Omental fat pad (tissue), 4 donors: ENCODE measurements around the gene TBL1X. TPM values are rescaled to one million over a fixed set of nuclear protein-coding genes. Genes with fewer than 3 reads are reported as not detected.

ENCODE experiments used
- ATAC-seq: fragments of 150-250 bp; one replicate; pipeline ENCODE4 v1.9.1; 2016; ENCODE audit warnings: mild to moderate bottlenecking, moderate library complexity; ENCODE audit not compliant: low FRiP score
- DNase-seq: peaks from one replicate; pipeline ENCODE4 v3.0.0-alpha.2; 2019; ENCODE audit warnings: low spot score
- CTCF ChIP-seq, 3 donors: fragments of 450-650 bp; IDR thresholded peaks; one replicate each; pipeline ENCODE4 v1.5.1; 2016 to 2017; ENCODE audit warnings: antibody characterized with exemption in 3 of 3, mild to moderate bottlenecking in 3 of 3, moderate library complexity in 2 of 3
- total RNA-seq, 4 donors: library from RNA; depleted of rRNA; stranded (reverse); fragments of >200 nt; gene quantifications; one replicate each; pipeline ENCODE4 v1.1.0, GENCODE V29; 2016

TBL1X gene
- total RNA-seq, 4 donors from 2014 or later: 13.1 to 22.7 (median 16.2) TPM

DNA sequence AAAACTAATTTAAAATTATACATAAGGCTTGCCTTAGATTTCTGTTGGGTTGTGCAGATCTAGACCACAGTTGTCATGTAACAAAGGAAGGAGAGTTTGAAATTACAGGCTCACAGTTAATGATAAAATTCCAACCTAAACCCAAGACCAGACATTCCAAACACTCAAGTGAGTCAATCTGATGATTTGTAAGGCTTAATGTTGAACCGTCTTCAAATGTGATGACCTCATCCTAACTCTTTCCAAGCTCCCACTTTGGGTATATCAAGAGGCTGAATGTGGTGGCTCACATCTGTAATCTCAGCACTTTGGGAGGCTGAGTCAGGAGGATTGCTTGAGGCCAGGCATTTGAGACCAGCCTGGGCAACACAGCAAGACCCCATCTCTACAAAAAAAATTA is 149.2 kb downstream of the TBL1X start:
- ATAC-seq (no peak), DNase-seq (no peak)
- TF ChIP-seq CTCF (IDR thresholded peaks at IDR 0.05): no peak

DNA sequence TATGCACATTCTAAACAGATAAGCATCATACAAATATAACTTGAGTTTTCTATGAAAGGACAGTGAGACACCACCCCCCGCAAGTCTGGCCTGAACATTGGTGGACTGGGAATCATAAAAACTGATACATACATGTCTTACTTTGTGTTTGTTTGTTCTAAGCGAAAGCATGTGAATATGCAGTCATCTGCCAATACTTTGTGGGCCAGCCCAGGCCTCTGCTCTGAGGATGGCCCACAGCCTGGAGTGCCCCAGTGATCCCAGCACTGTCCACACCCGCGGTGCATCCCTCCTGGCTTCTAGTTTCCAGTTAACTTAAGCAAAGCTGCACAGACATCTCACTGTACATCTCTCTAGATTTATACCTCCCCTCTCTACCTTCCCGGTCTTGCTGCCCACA is 154.3 kb downstream of the TBL1X start:
- DNase-seq: no peak
- no peak for ATAC-seq
- TF ChIP-seq CTCF (IDR thresholded peaks at IDR 0.05): no peak

DNA sequence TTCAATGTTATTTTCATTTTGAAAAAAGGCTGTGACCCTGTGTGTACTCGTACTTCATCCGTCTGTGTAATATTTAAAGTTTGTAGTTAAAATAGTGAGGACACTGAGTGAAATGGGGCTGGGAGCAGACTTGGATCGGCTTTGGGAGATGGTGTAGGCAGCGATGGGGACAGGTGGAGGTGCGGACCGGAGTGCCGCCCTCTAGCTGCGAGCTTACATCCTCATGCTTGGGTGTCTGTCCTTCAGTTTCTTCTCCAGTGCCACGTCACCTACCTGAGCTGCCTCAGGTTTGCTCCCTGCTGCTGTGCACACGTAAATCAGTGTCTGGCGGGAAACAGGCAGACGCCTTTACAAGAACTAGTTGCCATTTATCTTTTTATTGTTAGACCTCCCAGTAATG is 154.7 kb downstream of the TBL1X start:
- DNase-seq: no peak
- TF ChIP-seq CTCF (IDR thresholded peaks at IDR 0.05): no peak

DNA sequence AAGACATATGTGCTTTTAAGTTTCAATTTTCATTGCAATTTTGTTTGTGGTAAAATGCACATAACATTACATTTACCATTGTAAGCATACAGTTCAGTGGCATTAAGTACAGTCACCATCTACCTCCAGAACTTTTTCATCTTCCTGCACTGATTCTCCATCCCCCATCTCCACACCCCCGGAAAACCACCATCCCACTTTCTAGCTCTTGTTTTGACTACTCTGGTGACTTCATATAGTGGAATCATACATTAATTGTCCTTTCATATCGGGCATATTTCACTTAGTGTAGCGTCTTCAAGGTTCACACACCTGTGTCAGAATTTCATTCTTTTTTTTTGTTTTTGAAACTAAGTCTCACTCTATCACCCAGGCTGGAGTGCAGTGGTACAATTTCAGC is 157.3 kb downstream of the TBL1X start:
- ATAC-seq: no peak
- TF ChIP-seq CTCF (IDR thresholded peaks at IDR 0.05): no peak
- no peak for DNase-seq

More for the DNA sequence above, 154.7 kb downstream of the TBL1X start:
- no peak for ATAC-seq

- no peak for ATAC-seq
- no peak for TF ChIP-seq CTCF (IDR thresholded peaks at IDR 0.05)
- no peak for DNase-seq
These were observed 161.5 kb downstream of the TBL1X start for GRCh38 chrX:9626379-9626778.

DNA sequence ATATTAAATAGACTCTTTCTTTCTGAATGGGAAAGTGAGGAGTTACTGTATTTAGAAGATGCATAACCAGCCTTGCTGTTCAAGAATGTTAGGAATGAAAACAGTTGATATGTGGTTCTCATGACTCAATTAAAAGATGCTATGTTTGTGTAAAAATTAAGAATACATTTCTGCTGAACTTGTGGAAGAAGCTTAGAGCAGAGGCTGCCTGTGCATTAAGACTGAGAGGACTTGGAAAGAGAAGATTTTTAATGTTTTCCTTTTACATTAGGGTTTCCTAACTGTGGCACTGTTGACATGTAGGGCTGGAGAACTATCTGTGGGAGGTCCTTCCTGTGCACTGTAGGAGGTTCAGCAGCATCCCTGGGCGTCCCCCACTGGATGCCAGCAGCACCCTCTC is 163.1 kb downstream of the TBL1X start:
- DNase-seq: no peak
- ATAC-seq: no peak
- TF ChIP-seq CTCF (IDR thresholded peaks at IDR 0.05): no peak

- DNase-seq: no peak
- no peak for TF ChIP-seq CTCF (IDR thresholded peaks at IDR 0.05)
- no peak for ATAC-seq
These were observed 164.1 kb downstream of the TBL1X start for GRCh38 chrX:9628779-9629493.
